Endothelial cell of umbilical vein (primary cell): ENCODE measurements around the gene MGST2. TPM values are rescaled to one million over a fixed set of nuclear protein-coding genes. Genes with fewer than 3 reads are reported as not detected.
A peak's percentile ranks its signal among the peaks of the same experiment; 100 is the strongest.

Experiments
- BruUV-seq: library from RNA; stranded (reverse); fragments of 400-500 nt; replicated peaks from 2 replicates; lab custom pipeline; 2021; lab: Mats Ljungman, UMichigan
- CTCF ChIA-PET: fragments of 300-600, 350-600 bp; sonication (Branson Sonifier 250); formaldehyde crosslinking; loops from one replicate; lab custom pipeline; 2021; ENCODE audit warnings: antibody characterized with exemption, inconsistent platforms; lab: Charles Lee
- POLR2A ChIA-PET: fragments of 300-600, 350-600 bp; sonication (Branson Sonifier 250); formaldehyde crosslinking; loops from one replicate; lab custom pipeline; 2021; ENCODE audit warnings: antibody characterized with exemption, inconsistent platforms; lab: Charles Lee
- DNase-seq: peaks from one replicate; pipeline ENCODE4 v3.0.0-alpha.2; 2011; ENCODE audit warnings: low read depth, low spot score
- FAIRE-seq: peaks from 2 replicates; lab custom pipeline; 2011; peaks lifted over from hg19 to GRCh38; lab: Jason Lieb, UNC
- H2AFZ ChIP-seq: 2 replicates; pipeline ENCODE4 v1.6.0; 2012; ENCODE audit warnings: low read depth, low read length, control low read depth, inconsistent platforms
- H3K27ac ChIP-seq: 2 replicates; pipeline ENCODE4 v1.5.1; 2011; ENCODE audit warnings: low read depth, mild to moderate bottlenecking, control low read depth, low read length, moderate library complexity; ENCODE audit not compliant: insufficient read depth
- H3K27me3 ChIP-seq, 2 experiments: 2 replicates each; pipeline versions ENCODE4 v1.6.0 to v1.6.1; 2011; ENCODE audit warnings: low read length in 2 of 2, mixed read lengths in 1 of 2; ENCODE audit not compliant: control insufficient read depth in 2 of 2, insufficient read depth in 2 of 2
- H3K36me3 ChIP-seq, 2 experiments: 2 replicates in 1 of 2; 3 replicates in 1 of 2; pipeline ENCODE4 v1.5.1; 2011; ENCODE audit warnings: low read length in 2 of 2, mild to moderate bottlenecking in 1 of 2, moderate library complexity in 1 of 2; ENCODE audit not compliant: control insufficient read depth in 2 of 2, insufficient read depth in 2 of 2; ENCODE audit errors: extremely low read depth in 1 of 2
- H3K4me1 ChIP-seq: 3 replicates; pipeline ENCODE4 v1.5.1; 2011; ENCODE audit warnings: mild to moderate bottlenecking, low read length; ENCODE audit not compliant: control insufficient read depth, insufficient read depth; ENCODE audit errors: extremely low read depth
- H3K4me2 ChIP-seq: 2 replicates; pipeline ENCODE4 v1.6.1; 2011; ENCODE audit warnings: low read length, control low read depth, mixed read lengths; ENCODE audit not compliant: insufficient read depth
- H3K4me3 ChIP-seq, 3 experiments: fragments of 200-600 bp in 1 of 3; sonication (generic), shearing (Covaris generic) in 1 of 3; replicated peaks in 1 of 3; 2 replicates each; pipeline ENCODE4 v1.5.1; 2011 to 2016; ENCODE audit warnings: control low read depth in 3 of 3, low read length in 3 of 3, mild to moderate bottlenecking in 2 of 3, inconsistent platforms in 1 of 3, low read depth in 1 of 3, moderate library complexity in 1 of 3; ENCODE audit not compliant: insufficient read depth in 1 of 3
- H3K79me2 ChIP-seq: 2 replicates; pipeline ENCODE4 v1.6.0; 2012; ENCODE audit warnings: low read length, inconsistent platforms; ENCODE audit not compliant: control insufficient read depth, insufficient read depth
- H3K9ac ChIP-seq: replicated peaks from 2 replicates; pipeline ENCODE3; 2011; ENCODE audit warnings: low read length, control low read depth; ENCODE audit not compliant: insufficient read depth; ENCODE audit errors: extremely low read depth
- H3K9me1 ChIP-seq: replicated peaks from 3 replicates; pipeline ENCODE4 v1.6.0; 2011; ENCODE audit warnings: mild to moderate bottlenecking, low read length; ENCODE audit not compliant: control insufficient read depth, insufficient read depth; ENCODE audit errors: extremely low read depth
- H3K9me3 ChIP-seq: replicated peaks from 2 replicates; pipeline ENCODE4 v1.5.1; 2012; ENCODE audit warnings: low read length, inconsistent platforms; ENCODE audit not compliant: control insufficient read depth, insufficient read depth
- H4K20me1 ChIP-seq: replicated peaks from 2 replicates; pipeline ENCODE3; 2011; ENCODE audit warnings: mild to moderate bottlenecking, low read length; ENCODE audit not compliant: control insufficient read depth, insufficient read depth; ENCODE audit errors: extremely low read depth
- EZH2 ChIP-seq: IDR thresholded peaks from 2 replicates; pipeline ENCODE4 v1.6.1; 2012; ENCODE audit warnings: borderline replicate concordance, low read depth, mild to moderate bottlenecking, moderate library complexity, low read length, inconsistent platforms; ENCODE audit not compliant: severe bottlenecking
- FOS ChIP-seq: IDR thresholded peaks from 2 replicates; pipeline ENCODE4 v1.6.1; 2011; ENCODE audit warnings: mild to moderate bottlenecking, low read length, moderate library complexity, borderline replicate concordance; ENCODE audit not compliant: insufficient read depth
- JUN ChIP-seq: IDR thresholded peaks from 2 replicates; pipeline ENCODE4 v1.6.1; 2011; ENCODE audit warnings: borderline replicate concordance, low read depth; ENCODE audit not compliant: insufficient read length, insufficient read depth
- MYC ChIP-seq: IDR thresholded peaks from one replicate; pipeline ENCODE4 v1.6.1; 2011; ENCODE audit warnings: mild to moderate bottlenecking, low read depth, low read length
- POLR2A ChIP-seq: IDR thresholded peaks from 2 replicates; pipeline ENCODE4 v1.6.1; 2012; ENCODE audit warnings: low read depth, mild to moderate bottlenecking, control low read depth, low read length
- POLR2AphosphoS5 ChIP-seq: IDR thresholded peaks from 2 replicates; pipeline ENCODE4 v1.6.1; 2012; ENCODE audit warnings: low read depth, mild to moderate bottlenecking, control low read depth, low read length, moderate library complexity; ENCODE audit not compliant: insufficient read depth
- dilution Hi-C: fragments of 300-500 bp; cut with MboI; formaldehyde crosslinking; loops from one replicate; pipeline ENCODE4 v1.15.0; 2019; ENCODE audit warnings: low sequenced_read_pairs; ENCODE audit not compliant: extremely low pct_ligation_motif_present
- intact Hi-C: fragments of 100-400 bp; cut with micrococcal nuclease; formaldehyde crosslinking; loops from one replicate; pipeline ENCODE4 v1.10.0; 2022
- polyA plus RNA-seq, 4 experiments: library from polyadenylated mRNA; depleted of rRNA in 3 of 4; stranded (reverse) in 3 of 4; unstranded in 1 of 4; fragments of >200 nt; gene quantifications; 2 replicates each; pipeline versions ENCODE4 v1.2.1 to v1.2.3, GENCODE V29; 2011 to 2012; ENCODE audit warnings: missing spikeins in 1 of 4
- total RNA-seq: library from RNA; stranded (reverse); gene quantifications from 2 replicates; pipeline ENCODE4 v1.2.3, GENCODE V29; 2021
- TF ChIP-seq, protein P1 (sequence below): IDR thresholded peaks from 2 replicates; pipeline ENCODE4 v1.6.1; 2011; ENCODE audit not compliant: insufficient read depth, insufficient read length
- TF ChIP-seq, protein P2 (sequence below), 2 donors: IDR thresholded peaks; 1 replicate in 1 of 2; 2 replicates in 1 of 2; pipeline ENCODE4 v1.5.1; 2011; ENCODE audit warnings: low read length in 2 of 2, mild to moderate bottlenecking in 2 of 2, moderate library complexity in 2 of 2, control low read depth in 1 of 2, inconsistent platforms in 1 of 2, low read depth in 1 of 2; ENCODE audit not compliant: insufficient read depth in 1 of 2; ENCODE audit errors: extremely low read depth in 1 of 2

The MGST2 gene
- total and polyA plus RNA-seq, 2 donors (not counting 3 experiments of a cell fraction or from before 2014, with no cell fraction given), result 64.3 to 78.9 TPM

DNA sequence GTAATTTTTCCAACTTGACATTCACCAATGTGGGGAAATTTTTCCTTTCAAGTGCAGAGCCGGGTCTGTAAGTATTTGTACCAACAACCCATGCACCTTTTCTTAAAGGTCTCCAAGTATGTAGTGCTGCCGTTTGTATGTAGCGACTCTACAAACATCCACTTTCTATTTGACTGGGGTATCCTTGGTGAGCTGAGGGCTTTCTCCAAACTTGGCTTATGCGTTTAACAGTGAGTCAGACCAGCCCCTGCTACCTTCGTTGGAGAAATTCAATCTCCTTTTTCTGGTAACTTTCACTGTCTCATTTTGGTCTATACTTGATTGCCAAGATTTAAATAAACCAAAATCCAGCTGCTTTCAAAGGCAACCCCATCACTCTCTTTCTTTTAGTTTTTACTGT is 34.9 kb downstream of the MGST2 start:
- no peaks in the 10 kb centered on the region for H3K9me1 ChIP-seq
- no peaks in the 10 kb centered on the region for H3K79me2 ChIP-seq
- H3K4me2 ChIP-seq, result no peak overlapping the region
- no peaks in the 10 kb centered on the region for H3K9me3 ChIP-seq
- no peak for DNase-seq
- no peaks in the 10 kb centered on the region for H4K20me1 ChIP-seq
- TF ChIP-seq POLR2AphosphoS5, result no peak
- TF ChIP-seq MYC, result no peak
- TF ChIP-seq, protein P1, sequence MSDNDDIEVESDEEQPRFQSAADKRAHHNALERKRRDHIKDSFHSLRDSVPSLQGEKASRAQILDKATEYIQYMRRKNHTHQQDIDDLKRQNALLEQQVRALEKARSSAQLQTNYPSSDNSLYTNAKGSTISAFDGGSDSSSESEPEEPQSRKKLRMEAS, result no peak
- TF ChIP-seq EZH2, result no peak
- TF ChIP-seq JUN, result no peak
- TF ChIP-seq FOS, result no peak
- TF ChIP-seq POLR2A, result no peak
- H3K9ac ChIP-seq, result no peak overlapping the region
- BruUV-seq, result no TSS peak
- intact Hi-C loops, result no loop called here
- no peaks in the 10 kb centered on the region for H3K4me1 ChIP-seq
- ChIA-PET CTCF (interaction anchor here (1.0 to 2.2 kb wide), 3 partner anchors 28 to 97 kb away, joined by 3 to 5 read pairs (median 3); no protein-coding TSS in a partner anchor), POLR2A (no interaction called here)
- H3K36me3 ChIP-seq, result peaks cover 0 to 1% of the 10 kb centered on the region in 2 experiments
- H3K4me3 ChIP-seq, result no peak overlapping the region
- H3K27me3 ChIP-seq, result no peaks in the 10 kb centered on the region
- FAIRE-seq, result no peak
- dilution Hi-C loops, result no loop called here
- no peak overlapping the region for H3K27ac ChIP-seq
- H2AFZ ChIP-seq, result no peak overlapping the region

DNA sequence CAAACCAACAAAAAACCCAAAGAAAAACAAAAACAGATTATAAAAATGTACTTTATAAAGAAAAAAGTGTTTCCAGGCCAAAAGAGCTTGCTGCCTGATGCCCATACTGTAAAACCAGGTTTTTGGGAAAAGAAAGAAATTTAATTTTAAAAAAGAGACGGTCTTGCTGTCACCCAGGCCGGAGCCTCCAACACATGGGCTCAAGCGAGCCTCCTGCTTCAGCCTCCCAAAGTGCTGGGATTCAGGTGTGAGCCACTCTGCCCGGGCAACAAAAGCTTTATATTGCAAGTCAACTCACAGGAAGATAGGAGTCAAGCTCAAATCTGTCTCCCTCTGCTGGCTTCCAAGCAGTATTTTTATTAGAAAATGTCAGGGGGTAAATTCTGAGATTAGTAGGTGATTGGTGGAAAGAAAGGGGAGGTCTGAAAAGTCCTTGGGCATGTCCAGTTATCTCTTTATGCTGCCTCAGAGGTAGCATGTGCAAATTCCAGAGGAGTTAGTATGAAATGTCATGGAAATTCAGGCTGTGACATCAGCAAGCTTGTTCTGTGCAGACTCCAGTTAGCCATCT is 39.4 kb downstream of the MGST2 start:
- Histone ChIP-seq H3K4me3 (no peak overlapping the region), H3K4me1 (no peaks in the 10 kb centered on the region), H3K9ac (no peak overlapping the region), H3K4me2 (no peak overlapping the region), H3K9me1 (no peaks in the 10 kb centered on the region), H3K27me3 (no peaks in the 10 kb centered on the region), H3K36me3 (peaks cover 0 to 1% of the 10 kb centered on the region in 2 experiments), H4K20me1 (no peaks in the 10 kb centered on the region), H3K9me3 (no peaks in the 10 kb centered on the region), H3K79me2 (no peaks in the 10 kb centered on the region), H2AFZ (no peak overlapping the region), H3K27ac (no peak overlapping the region)
- dilution Hi-C loops (no loop called here), intact Hi-C loops (loop anchor here (1.0 kb wide), 1 partner anchor 48 kb away; no protein-coding TSS in a partner anchor)
- peak; percentile 15 for DNase-seq
- BruUV-seq, result no TSS peak
- TF ChIP-seq, protein P1, result no peak
- no peak for TF ChIP-seq MYC
- TF ChIP-seq, protein P2, sequence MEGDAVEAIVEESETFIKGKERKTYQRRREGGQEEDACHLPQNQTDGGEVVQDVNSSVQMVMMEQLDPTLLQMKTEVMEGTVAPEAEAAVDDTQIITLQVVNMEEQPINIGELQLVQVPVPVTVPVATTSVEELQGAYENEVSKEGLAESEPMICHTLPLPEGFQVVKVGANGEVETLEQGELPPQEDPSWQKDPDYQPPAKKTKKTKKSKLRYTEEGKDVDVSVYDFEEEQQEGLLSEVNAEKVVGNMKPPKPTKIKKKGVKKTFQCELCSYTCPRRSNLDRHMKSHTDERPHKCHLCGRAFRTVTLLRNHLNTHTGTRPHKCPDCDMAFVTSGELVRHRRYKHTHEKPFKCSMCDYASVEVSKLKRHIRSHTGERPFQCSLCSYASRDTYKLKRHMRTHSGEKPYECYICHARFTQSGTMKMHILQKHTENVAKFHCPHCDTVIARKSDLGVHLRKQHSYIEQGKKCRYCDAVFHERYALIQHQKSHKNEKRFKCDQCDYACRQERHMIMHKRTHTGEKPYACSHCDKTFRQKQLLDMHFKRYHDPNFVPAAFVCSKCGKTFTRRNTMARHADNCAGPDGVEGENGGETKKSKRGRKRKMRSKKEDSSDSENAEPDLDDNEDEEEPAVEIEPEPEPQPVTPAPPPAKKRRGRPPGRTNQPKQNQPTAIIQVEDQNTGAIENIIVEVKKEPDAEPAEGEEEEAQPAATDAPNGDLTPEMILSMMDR (IDR thresholded peaks at IDR 0.05; ENCODE audit: extremely low read depth in 1 of 2, insufficient read depth in 1 of 2, low read depth in 1 of 2, low read length in 2 of 2), result peak; percentile 19 to 38
- no peak for FAIRE-seq
- ChIA-PET CTCF (interaction anchor here (0.6 to 3.9 kb wide), 20 partner anchors 9 to 563 kb away, joined by 3 to 51 read pairs (median 4); partner anchors contain the start of gene MGST2), POLR2A (interaction anchor here (0.6 kb wide), 1 partner anchor 482 kb away, joined by 3 read pairs; no protein-coding TSS in a partner anchor)
